Left ventricle myocardium inferior (tissue), 1 donor: ENCODE measurements around the gene SLC17A2. TPM values are rescaled to one million over a fixed set of nuclear protein-coding genes. Genes with fewer than 3 reads are reported as not detected.

Experiments used
- DNase-seq: peaks from one replicate; pipeline ENCODE4 v3.0.0-alpha.2; 2020
- H3K27ac ChIP-seq: fragments of 200-600 bp; replicated peaks from 2 replicates; pipeline ENCODE4 v1.8.0; 2021
- H3K27me3 ChIP-seq: fragments of 200-600 bp; 2 replicates; pipeline ENCODE4 v1.8.0; 2021; ENCODE audit warnings: low read depth
- H3K36me3 ChIP-seq: fragments of 200-600 bp; 2 replicates; pipeline ENCODE4 v1.8.0; 2021
- H3K4me1 ChIP-seq: fragments of 200-600 bp; 2 replicates; pipeline ENCODE4 v1.8.0; 2021
- H3K4me3 ChIP-seq: fragments of 200-600 bp; 2 replicates; pipeline ENCODE4 v1.8.0; 2021; ENCODE audit warnings: mild to moderate bottlenecking, moderate library complexity
- H3K9me3 ChIP-seq: fragments of 200-600 bp; replicated peaks from 2 replicates; pipeline ENCODE4 v1.8.0; 2021
- CTCF ChIP-seq: fragments of 200-600 bp; IDR thresholded peaks from 2 replicates; pipeline ENCODE4 v1.8.0; 2021; ENCODE audit warnings: antibody characterized with exemption, mild to moderate bottlenecking, borderline replicate concordance
- intact Hi-C: fragments of 100-400 bp; cut with micrococcal nuclease; formaldehyde crosslinking; loops from one replicate; pipeline ENCODE4 v1.11.0; 2022
- total RNA-seq: library from RNA; stranded (reverse); fragmentation: NEBNext Ultra II Directional; extraction: Animal tissue kit (Norgen Biotek cat#: 25700); gene quantifications from one replicate; pipeline ENCODE4 v1.2.1, GENCODE V29; 2021
- donor health status: DM: no; HTN: yes; CAD: no; lungs with severe emphysema.

Gene SLC17A2
- total RNA-seq, 1 donor from 2014 or later: not detected

GRCh38 chr6:25943887-25944286 lies 13.4 kb upstream of the SLC17A2 start:
- intact Hi-C loops: no loop called here
- Histone ChIP-seq H3K27ac (no peak overlapping the region), H3K36me3 (no peaks in the 10 kb centered on the region), H3K9me3 (no peaks in the 10 kb centered on the region), H3K4me3 (no peak overlapping the region), H3K4me1 (peaks cover 5% of the 10 kb centered on the region), H3K27me3 (no peaks in the 10 kb centered on the region)
- DNase-seq: no peak
- TF ChIP-seq CTCF: no peak

GRCh38 chr6:25942561-25943147 lies 12.2 kb upstream of the SLC17A2 start:
- Histone ChIP-seq H3K27me3 (no peaks in the 10 kb centered on the region), H3K4me3 (no peak overlapping the region), H3K4me1 (peaks cover 5% of the 10 kb centered on the region), H3K9me3 (no peaks in the 10 kb centered on the region), H3K27ac (no peak overlapping the region), H3K36me3 (no peaks in the 10 kb centered on the region)
- no peak for DNase-seq
- peak; percentile 55 for TF ChIP-seq CTCF
- intact Hi-C loops: no loop called here

- TF ChIP-seq CTCF: no peak
- no peak for DNase-seq
- H3K4me3 ChIP-seq: no peak overlapping the region
- no peaks in the 10 kb centered on the region for H3K9me3 ChIP-seq
- no peaks in the 10 kb centered on the region for H3K36me3 ChIP-seq
- intact Hi-C loops: no loop called here
- H3K27ac ChIP-seq: no peak overlapping the region
- H3K4me1 ChIP-seq: peaks cover 2% of the 10 kb centered on the region
- no peaks in the 10 kb centered on the region for H3K27me3 ChIP-seq
Observed at GRCh38 chr6:25939593-25939992, 9.1 kb upstream of the SLC17A2 start.

- no peaks in the 10 kb centered on the region for H3K4me1 ChIP-seq
- H3K27me3 ChIP-seq: no peaks in the 10 kb centered on the region
- H3K27ac ChIP-seq: no peak overlapping the region
- no peak for TF ChIP-seq CTCF
- intact Hi-C loops: no loop called here
- no peaks in the 10 kb centered on the region for H3K36me3 ChIP-seq
- H3K9me3 ChIP-seq: no peaks in the 10 kb centered on the region
- no peak overlapping the region for H3K4me3 ChIP-seq
- no peak for DNase-seq
Observed at GRCh38 chr6:25935953-25936352, 5.5 kb upstream of the SLC17A2 start.

GRCh38 chr6:25934735-25935313 lies 4.3 kb upstream of the SLC17A2 start:
- H3K9me3 ChIP-seq: no peaks in the 10 kb centered on the region
- no peaks in the 10 kb centered on the region for H3K27me3 ChIP-seq
- no peak for DNase-seq
- TF ChIP-seq CTCF: no peak
- H3K27ac ChIP-seq: no peak overlapping the region
- no peaks in the 10 kb centered on the region for H3K4me1 ChIP-seq
- no peak overlapping the region for H3K4me3 ChIP-seq
- H3K36me3 ChIP-seq: no peaks in the 10 kb centered on the region
- intact Hi-C loops: no loop called here
